SK-N-SH treated with all-trans-retinoic acid at 6 μM for 48 hours (cell line): Measurements from ENCODE around the gene FUBP3.

ENCODE experiments used
- ATAC-seq: fragments of 200-7000 bp; cut with Tn5 transposase; 3 replicates; pipeline ENCODE4 v1.9.1; 2020; ENCODE audit warnings: mild to moderate bottlenecking, moderate library complexity
- ARNTL ChIP-seq: fragments of 450-650 bp; formaldehyde crosslinking; IDR thresholded peaks from 2 replicates; pipeline ENCODE4 v1.5.0; 2020; ENCODE audit warnings: low read depth, mild to moderate bottlenecking, moderate library complexity, borderline replicate concordance
- BACH2 ChIP-seq: fragments of 250-450 bp; sonication (Bioruptor Pico); IDR thresholded peaks from 2 replicates; pipeline ENCODE4 v1.9.0; 2021; ENCODE audit warnings: mild to moderate bottlenecking, borderline replicate concordance
- CSDC2 ChIP-seq: fragments of 250-450 bp; sonication (Bioruptor Pico); IDR thresholded peaks from 2 replicates; pipeline ENCODE4 v1.5.0; 2020; ENCODE audit warnings: mild to moderate bottlenecking, moderate library complexity
- ESRRG ChIP-seq: fragments of 250-450 bp; sonication (Bioruptor Pico); IDR thresholded peaks from 2 replicates; pipeline ENCODE4 v1.6.1; 2021; ENCODE audit warnings: mild to moderate bottlenecking
- GLIS3 ChIP-seq: fragments of 250-450 bp; sonication (Bioruptor Pico); IDR thresholded peaks from 2 replicates; pipeline ENCODE4 v1.5.0; 2020; ENCODE audit warnings: mild to moderate bottlenecking, moderate library complexity
- ISL1 ChIP-seq: fragments of 250-450 bp; sonication (Bioruptor Pico); IDR thresholded peaks from 2 replicates; pipeline ENCODE4 v2.1.2; 2022; ENCODE audit warnings: mild to moderate bottlenecking, moderate library complexity
- OSR1 ChIP-seq: fragments of 250-450 bp; sonication (Bioruptor Pico); IDR thresholded peaks from 2 replicates; pipeline ENCODE4 v1.8.0; 2022; ENCODE audit warnings: moderate library complexity, mild to moderate bottlenecking, inconsistent platforms
- PATZ1 ChIP-seq: fragments of 250-450 bp; sonication (Bioruptor Pico); IDR thresholded peaks from 2 replicates; pipeline ENCODE4 v1.8.0; 2020; ENCODE audit warnings: mild to moderate bottlenecking, moderate library complexity, borderline replicate concordance
- PPARA ChIP-seq: fragments of 250-450 bp; sonication (Bioruptor Pico); IDR thresholded peaks from 2 replicates; pipeline ENCODE4 v1.5.0; 2020; ENCODE audit warnings: mild to moderate bottlenecking, borderline replicate concordance
- RARB ChIP-seq: fragments of 250-450 bp; sonication (Bioruptor Pico); IDR thresholded peaks from 2 replicates; pipeline ENCODE4 v1.8.0; 2021; ENCODE audit warnings: mild to moderate bottlenecking, moderate library complexity
- SNAI2 ChIP-seq: fragments of 250-450 bp; sonication (Bioruptor Pico); IDR thresholded peaks from 2 replicates; pipeline ENCODE4 v1.5.0; 2020; ENCODE audit warnings: mild to moderate bottlenecking, moderate library complexity
- TOX ChIP-seq: fragments of 250-450 bp; sonication (Bioruptor Pico); IDR thresholded peaks from 2 replicates; pipeline ENCODE4 v1.8.0; 2021; ENCODE audit warnings: mild to moderate bottlenecking, moderate library complexity, borderline replicate concordance
- ZC3H10 ChIP-seq: fragments of 250-450 bp; sonication (Bioruptor Pico); IDR thresholded peaks from 2 replicates; pipeline ENCODE4 v1.5.1; 2021; ENCODE audit warnings: mild to moderate bottlenecking, moderate library complexity
- ZFP3 ChIP-seq: fragments of 250-450 bp; sonication (Bioruptor Pico); IDR thresholded peaks from 2 replicates; pipeline ENCODE4 v1.5.0; 2020; ENCODE audit warnings: mild to moderate bottlenecking, moderate library complexity
- ZNF70 ChIP-seq: fragments of 450-650 bp; formaldehyde crosslinking; IDR thresholded peaks from 2 replicates; pipeline ENCODE4 v1.5.0; 2020; ENCODE audit warnings: mild to moderate bottlenecking, moderate library complexity
- ZNF8 ChIP-seq: fragments of 450-650 bp; formaldehyde crosslinking; IDR thresholded peaks from 2 replicates; pipeline ENCODE4 v1.5.0; 2020; ENCODE audit warnings: mild to moderate bottlenecking, moderate library complexity
- TF ChIP-seq, protein P1 (sequence below): fragments of 250-450 bp; sonication (Bioruptor Pico); IDR thresholded peaks from 2 replicates; pipeline ENCODE4 v1.8.0; 2021; ENCODE audit warnings: low read depth, mild to moderate bottlenecking, moderate library complexity, borderline replicate concordance
- TF ChIP-seq, protein P2 (sequence below): fragments of 250-450 bp; sonication (Bioruptor Pico); IDR thresholded peaks from 2 replicates; pipeline ENCODE4 v1.5.1; 2021; ENCODE audit warnings: mild to moderate bottlenecking, moderate library complexity
- TF ChIP-seq, protein P3 (sequence below): fragments of 250-450 bp; sonication (Bioruptor Pico); IDR thresholded peaks from 2 replicates; pipeline ENCODE4 v1.5.1; 2020; ENCODE audit warnings: low read depth, mild to moderate bottlenecking, moderate library complexity
- TF ChIP-seq, protein P4 (sequence below): fragments of 250-450 bp; sonication (Bioruptor Pico); IDR thresholded peaks from 2 replicates; pipeline ENCODE4 v1.5.0; 2020; ENCODE audit warnings: mild to moderate bottlenecking, moderate library complexity

Gene FUBP3

DNA sequence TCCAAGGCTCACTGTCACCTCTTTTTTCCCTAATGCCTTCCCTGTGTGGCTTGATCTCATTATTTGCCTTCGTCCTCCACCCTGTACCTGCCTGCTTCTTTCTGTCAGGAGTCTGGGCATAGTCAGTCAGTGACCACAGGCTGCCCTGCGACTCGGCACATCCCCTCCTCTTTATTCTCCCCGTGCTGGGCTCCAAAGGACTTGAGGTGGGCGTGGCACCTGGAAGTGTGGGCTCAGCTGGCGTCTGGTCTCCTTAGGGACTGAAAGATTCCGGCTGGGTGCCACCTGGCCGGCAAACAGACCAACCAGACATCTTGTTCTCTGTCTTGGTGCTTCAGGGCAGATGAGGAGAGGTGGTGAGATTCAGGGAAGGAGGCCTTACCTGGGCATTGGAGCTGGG lies 55.4 kb downstream of the FUBP3 start:
- ATAC-seq: no peak
- no peak for TF ChIP-seq OSR1 (CRISPR knock-in tag)
- no peak for TF ChIP-seq RARB (CRISPR knock-in tag)
- TF ChIP-seq SNAI2 (CRISPR knock-in tag): no peak

GRCh38 chr9:130635306-130635705 lies 55.9 kb downstream of the FUBP3 start:
- no peak for ATAC-seq
- TF ChIP-seq CSDC2 (CRISPR knock-in tag) (no peak), TOX (no peak), BACH2 (CRISPR knock-in tag) (no peak), ISL1 (CRISPR knock-in tag) (no peak), SNAI2 (CRISPR knock-in tag) (no peak), GLIS3 (no peak), ZNF8 (CRISPR knock-in tag) (no peak), PPARA (no peak), ZNF70 (no peak), RARB (CRISPR knock-in tag) (no peak), ESRRG (CRISPR knock-in tag) (no peak), OSR1 (CRISPR knock-in tag) (no peak), ARNTL (CRISPR knock-in tag) (no peak), PATZ1 (CRISPR knock-in tag) (no peak), ZC3H10 (CRISPR knock-in tag) (no peak), ZFP3 (CRISPR knock-in tag) (no peak)
- TF ChIP-seq, protein P1, sequence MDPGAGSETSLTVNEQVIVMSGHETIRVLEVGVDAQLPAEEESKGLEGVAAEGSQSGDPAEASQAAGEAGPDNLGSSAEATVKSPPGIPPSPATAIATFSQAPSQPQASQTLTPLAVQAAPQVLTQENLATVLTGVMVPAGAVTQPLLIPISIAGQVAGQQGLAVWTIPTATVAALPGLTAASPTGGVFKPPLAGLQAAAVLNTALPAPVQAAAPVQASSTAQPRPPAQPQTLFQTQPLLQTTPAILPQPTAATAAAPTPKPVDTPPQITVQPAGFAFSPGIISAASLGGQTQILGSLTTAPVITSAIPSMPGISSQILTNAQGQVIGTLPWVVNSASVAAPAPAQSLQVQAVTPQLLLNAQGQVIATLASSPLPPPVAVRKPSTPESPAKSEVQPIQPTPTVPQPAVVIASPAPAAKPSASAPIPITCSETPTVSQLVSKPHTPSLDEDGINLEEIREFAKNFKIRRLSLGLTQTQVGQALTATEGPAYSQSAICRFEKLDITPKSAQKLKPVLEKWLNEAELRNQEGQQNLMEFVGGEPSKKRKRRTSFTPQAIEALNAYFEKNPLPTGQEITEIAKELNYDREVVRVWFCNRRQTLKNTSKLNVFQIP: no peak
- TF ChIP-seq, protein P2, sequence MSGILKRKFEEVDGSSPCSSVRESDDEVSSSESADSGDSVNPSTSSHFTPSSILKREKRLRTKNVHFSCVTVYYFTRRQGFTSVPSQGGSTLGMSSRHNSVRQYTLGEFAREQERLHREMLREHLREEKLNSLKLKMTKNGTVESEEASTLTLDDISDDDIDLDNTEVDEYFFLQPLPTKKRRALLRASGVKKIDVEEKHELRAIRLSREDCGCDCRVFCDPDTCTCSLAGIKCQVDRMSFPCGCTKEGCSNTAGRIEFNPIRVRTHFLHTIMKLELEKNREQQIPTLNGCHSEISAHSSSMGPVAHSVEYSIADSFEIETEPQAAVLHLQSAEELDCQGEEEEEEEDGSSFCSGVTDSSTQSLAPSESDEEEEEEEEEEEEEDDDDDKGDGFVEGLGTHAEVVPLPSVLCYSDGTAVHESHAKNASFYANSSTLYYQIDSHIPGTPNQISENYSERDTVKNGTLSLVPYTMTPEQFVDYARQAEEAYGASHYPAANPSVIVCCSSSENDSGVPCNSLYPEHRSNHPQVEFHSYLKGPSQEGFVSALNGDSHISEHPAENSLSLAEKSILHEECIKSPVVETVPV (CRISPR knock-in tag): no peak
- TF ChIP-seq, protein P3, sequence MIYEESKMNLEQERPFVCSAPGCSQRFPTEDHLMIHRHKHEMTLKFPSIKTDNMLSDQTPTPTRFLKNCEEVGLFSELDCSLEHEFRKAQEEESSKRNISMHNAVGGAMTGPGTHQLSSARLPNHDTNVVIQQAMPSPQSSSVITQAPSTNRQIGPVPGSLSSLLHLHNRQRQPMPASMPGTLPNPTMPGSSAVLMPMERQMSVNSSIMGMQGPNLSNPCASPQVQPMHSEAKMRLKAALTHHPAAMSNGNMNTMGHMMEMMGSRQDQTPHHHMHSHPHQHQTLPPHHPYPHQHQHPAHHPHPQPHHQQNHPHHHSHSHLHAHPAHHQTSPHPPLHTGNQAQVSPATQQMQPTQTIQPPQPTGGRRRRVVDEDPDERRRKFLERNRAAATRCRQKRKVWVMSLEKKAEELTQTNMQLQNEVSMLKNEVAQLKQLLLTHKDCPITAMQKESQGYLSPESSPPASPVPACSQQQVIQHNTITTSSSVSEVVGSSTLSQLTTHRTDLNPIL (CRISPR knock-in tag): no peak
- TF ChIP-seq, protein P4, sequence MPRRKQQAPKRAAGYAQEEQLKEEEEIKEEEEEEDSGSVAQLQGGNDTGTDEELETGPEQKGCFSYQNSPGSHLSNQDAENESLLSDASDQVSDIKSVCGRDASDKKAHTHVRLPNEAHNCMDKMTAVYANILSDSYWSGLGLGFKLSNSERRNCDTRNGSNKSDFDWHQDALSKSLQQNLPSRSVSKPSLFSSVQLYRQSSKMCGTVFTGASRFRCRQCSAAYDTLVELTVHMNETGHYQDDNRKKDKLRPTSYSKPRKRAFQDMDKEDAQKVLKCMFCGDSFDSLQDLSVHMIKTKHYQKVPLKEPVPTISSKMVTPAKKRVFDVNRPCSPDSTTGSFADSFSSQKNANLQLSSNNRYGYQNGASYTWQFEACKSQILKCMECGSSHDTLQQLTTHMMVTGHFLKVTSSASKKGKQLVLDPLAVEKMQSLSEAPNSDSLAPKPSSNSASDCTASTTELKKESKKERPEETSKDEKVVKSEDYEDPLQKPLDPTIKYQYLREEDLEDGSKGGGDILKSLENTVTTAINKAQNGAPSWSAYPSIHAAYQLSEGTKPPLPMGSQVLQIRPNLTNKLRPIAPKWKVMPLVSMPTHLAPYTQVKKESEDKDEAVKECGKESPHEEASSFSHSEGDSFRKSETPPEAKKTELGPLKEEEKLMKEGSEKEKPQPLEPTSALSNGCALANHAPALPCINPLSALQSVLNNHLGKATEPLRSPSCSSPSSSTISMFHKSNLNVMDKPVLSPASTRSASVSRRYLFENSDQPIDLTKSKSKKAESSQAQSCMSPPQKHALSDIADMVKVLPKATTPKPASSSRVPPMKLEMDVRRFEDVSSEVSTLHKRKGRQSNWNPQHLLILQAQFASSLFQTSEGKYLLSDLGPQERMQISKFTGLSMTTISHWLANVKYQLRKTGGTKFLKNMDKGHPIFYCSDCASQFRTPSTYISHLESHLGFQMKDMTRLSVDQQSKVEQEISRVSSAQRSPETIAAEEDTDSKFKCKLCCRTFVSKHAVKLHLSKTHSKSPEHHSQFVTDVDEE: no peak

GRCh38 chr9:130635721-130636647 lies 56.6 kb downstream of the FUBP3 start:
- no peak for ATAC-seq
- TF ChIP-seq PATZ1 (CRISPR knock-in tag): no peak
- no peak for TF ChIP-seq PPARA
- no peak for TF ChIP-seq ISL1 (CRISPR knock-in tag)
- TF ChIP-seq, protein P2 (CRISPR knock-in tag): no peak
- TF ChIP-seq ZNF8 (CRISPR knock-in tag): no peak
- TF ChIP-seq, protein P1: no peak
- TF ChIP-seq ESRRG (CRISPR knock-in tag): no peak
- no peak for TF ChIP-seq TOX
- no peak for TF ChIP-seq RARB (CRISPR knock-in tag)
- TF ChIP-seq SNAI2 (CRISPR knock-in tag): no peak
- TF ChIP-seq ARNTL (CRISPR knock-in tag): no peak
